ENCODE measurements around the gene SYNRG.
"Not testable (repeated sequence)": the region's sequence is repeated elsewhere in the genome, so short reads cannot be mapped to it uniquely, and the experiment has no call there.

The SYNRG gene

DNA sequence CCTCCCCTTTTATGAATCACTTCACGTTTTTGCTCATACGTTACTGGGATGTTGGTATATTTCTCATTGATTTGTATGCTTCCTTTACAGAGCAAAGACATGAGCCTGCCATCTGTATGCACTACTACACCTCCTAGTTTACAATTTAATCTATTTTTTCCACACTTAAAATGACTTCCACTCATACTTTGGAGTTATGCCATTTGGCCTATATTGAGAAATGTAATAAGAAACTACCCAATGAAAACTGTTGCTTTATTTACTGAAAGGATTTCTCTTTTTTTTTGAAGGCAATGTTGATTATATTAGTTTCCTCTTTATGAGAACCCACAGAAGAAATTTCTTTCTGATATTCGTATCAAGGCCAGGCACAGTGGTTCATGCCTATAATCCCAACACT lies 76.5 kb downstream of the SYNRG start:
- DNase-seq: no peak

DNA sequence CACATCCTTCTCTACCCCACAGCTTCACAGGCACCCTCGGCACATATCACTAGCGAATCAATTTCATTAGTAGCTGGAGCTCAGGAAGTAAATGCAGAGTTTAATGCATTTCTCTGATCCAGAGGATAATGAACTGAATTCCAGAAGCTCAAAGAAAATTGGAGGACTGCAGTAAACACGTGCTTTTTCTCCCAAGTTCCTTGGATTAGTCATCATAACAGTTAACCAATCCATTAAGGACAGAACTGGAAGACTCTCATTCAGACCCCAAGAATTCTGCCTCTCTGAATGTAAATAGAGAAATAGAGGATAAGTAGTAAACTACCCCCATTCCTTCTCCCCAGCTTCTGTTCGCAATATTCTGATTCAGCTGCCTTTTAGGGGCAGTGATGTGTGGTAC lies 78.8 kb downstream of the SYNRG start:
- no peak for DNase-seq

DNA sequence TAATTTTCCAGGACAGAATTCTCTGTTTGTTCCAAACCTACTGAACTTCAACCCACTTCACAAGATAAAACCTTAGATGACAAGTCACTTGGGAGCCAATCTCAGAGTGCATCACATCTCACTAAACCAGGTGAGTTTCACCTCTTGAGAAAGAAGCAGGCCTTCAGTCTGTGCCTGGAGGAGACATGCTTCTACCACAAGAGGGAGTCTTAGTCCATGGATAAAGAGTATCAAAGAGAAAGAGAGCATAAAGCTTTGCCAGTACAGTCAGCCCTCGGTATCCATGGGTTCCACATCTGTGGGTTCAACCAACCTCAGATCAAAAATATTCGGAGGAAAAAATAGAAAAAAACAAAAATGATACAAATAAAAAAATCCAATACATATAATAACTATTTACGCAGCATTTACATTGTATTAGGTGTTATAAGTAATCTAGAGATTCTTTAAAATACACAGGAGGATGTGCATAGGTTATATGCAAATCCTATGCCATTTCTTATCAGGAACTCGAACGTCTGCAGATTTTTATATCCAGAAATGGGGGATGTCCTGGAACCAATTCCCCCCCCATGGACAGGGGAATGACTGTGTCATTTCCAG lies 81.9 kb downstream of the SYNRG start:
- peak in 1 of 2 donors; percentile 24 for DNase-seq

GRCh38 chr17:37523715-37524219 lies 85.5 kb downstream of the SYNRG start:
- DNase-seq: no peak

DNA sequence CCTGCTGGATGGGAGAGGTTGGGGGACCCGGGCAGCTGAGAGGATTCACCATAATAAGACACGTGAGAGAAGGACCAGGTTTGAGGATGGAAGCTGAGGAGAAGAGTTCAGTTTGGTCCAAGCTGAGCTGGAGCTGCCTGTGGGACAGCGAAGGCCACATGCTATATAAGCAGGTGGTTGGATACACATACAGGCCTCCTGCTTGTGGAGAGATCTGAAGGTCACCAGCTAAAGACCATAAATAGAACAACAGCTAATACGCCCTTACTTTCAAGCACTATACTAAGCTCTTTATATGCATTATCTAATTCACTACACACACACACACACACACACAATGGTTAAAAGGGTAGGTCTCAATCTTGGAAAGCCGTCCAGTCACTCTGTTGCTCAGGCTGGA lies 87.4 kb downstream of the SYNRG start:
- no peak for DNase-seq

- DNase-seq: no peak
Observed at GRCh38 chr17:37520174-37520573, 89.0 kb downstream of the SYNRG start.

DNA sequence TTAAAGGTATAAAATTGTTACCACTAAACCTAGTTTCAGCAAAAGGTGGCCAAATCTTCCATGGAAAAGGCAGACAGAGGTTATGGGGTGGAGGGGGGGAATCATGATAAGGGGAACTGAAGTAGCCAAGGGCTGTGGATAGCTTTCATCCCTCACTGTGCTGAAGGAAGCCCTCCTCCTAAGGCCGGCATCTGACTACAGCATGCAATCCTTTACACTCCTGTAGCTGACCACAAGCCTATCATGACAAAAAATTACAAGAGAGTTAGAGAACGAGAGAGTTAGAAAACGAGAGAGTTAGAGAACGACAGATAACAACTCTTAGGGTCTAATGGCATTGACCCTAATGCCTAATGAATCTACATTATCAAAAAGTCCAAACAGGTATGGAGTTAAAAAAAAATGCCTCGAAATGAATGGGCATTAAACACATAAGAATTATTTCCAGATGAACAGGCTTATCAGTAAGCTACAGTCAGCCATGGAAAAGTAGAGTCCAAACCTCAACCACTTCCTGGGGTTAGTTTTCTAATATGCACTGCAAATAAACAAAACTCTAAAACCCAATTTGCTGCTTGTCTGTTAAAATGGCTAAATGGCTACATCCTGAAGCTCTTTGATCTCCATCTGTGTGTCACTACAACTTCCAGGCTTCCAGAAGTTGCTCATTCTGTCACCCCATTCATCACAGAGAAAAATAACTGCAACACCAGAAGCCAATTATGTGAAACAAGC lies 89.8 kb downstream of the SYNRG start:
- no peak for DNase-seq

GRCh38 chr17:37518826-37519225 lies 90.4 kb downstream of the SYNRG start:
- DNase-seq: no peak

DNA sequence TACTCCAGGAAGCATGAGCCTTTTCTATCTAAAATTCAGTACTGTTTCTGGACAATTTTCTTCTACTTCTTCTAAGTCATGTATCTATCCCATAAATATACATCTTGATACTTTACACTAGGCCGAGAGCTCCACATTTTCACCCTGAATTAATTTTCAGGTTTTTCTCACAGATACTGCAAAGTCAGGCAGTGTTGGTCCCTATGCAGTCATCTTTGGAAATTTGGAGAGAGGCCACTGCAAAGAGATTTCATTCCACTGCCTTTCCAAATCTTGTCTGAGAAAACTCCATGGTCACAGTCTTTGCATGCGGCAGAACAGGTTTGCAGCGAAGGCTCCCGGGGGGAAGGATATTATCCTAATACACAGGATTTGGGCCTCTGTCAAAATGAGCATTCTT lies 91.3 kb downstream of the SYNRG start:
- no peak for DNase-seq

DNA sequence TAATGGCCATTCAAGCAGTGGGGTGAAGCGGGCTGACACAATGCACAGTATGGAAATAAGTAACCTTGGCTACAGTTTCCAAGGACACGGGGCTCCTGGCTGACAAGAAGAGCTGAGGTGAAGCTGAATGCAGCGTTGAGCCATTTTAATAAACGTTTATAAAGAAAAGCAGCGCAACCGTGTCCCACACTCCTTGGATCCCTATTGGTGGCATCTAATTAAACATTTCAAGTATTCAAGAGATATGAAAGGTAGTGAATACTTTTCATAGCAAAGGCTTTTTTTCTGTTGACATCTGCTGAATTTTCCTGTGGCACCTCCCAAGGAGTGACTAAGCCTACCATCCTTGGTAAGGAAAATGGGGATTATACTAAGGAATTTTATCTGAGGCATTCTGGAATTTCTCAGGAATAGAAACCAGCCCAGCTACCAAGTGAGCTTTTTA lies 93.1 kb downstream of the SYNRG start:
- DNase-seq: no peak

GRCh38 chr17:37513711-37514110 lies 95.5 kb downstream of the SYNRG start:
- no peak for DNase-seq

DNA sequence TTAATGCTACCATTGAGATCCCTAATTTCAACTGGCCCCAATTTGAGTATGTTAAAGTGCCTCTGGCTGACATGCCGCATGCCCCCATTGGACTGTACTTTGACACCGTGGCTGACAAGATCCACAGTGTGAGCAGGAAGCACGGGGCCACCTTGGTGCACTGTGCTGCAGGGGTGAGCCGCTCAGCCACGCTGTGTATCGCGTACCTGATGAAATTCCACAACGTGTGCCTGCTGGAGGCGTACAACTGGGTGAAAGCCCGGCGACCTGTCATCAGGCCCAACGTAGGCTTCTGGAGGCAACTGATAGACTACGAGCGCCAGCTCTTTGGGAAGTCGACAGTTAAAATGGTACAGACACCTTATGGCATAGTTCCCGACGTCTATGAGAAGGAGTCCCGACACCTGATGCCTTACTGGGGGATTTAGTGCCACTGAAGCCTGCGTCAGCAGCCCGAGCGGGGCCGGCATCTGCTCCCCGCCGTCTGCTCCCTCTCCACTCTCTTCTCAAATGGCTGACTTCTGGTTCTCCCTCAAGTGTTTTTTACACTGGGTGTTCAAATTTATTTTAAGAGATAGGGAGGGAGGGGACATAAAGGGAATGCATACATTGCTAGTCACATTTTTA lies 96.7 kb downstream of the SYNRG start:
- no peak for DNase-seq

DNA sequence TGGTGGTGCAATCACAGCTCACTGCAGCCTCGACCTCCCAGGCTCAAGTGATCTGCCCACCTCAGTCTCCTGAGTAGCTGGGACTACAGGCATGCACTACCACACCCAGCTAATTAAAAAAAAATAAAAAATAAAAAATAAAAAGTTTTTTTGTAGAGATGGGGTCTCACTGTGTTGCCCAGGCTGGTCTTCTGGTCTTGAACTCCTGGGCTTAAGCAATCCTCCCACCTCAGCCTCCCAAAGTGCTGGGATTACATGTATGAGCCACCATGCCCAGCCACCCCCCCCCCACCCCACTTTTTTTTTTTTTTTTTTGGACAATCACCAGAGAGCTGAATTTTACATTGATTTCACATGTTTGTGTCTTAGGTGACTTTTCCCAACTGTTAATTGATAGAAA lies 97.6 kb downstream of the SYNRG start:
- not testable (repeated sequence) for DNase-seq

DNA sequence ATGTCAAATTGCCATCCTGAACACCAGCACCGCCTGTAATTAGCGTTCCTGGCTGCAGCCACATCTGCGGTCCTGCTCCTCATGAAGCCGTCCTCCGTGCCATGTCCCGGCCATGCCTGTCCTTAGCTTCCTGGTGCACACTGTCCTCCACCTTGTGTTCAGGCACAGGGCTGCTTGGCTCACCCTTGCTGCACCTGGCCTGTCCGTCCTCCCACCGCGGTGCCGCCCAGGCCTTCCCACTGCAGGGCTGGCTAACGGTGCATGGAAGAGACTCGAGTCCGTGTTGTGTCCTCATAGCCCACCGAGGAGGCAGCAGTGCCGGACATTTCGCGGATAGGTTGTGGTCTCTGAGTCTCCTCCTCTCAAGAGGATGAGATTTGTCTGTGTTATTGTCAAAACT lies 99.2 kb downstream of the SYNRG start:
- DNase-seq: no peak

DNA sequence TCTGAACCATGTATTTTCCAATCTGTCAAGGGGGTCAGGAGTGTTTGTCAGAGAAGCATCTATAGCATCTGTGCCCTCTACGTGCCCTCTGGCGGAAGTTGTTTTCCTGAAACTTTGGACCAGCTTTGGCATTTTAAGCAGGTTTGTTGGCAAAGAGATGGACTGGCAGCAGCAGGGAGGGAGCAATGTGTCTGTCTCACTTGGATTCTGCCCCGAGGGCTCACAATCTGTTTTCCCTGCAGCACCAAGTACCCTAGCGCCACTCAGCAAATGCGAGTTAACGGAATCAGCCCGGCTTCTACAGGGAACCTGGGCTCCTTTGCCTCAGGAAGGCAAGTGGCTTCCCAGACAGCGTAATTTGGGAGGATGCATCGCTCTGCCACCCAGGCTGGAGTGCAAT lies 102.1 kb downstream of the SYNRG start:
- DNase-seq: no peak

DNA sequence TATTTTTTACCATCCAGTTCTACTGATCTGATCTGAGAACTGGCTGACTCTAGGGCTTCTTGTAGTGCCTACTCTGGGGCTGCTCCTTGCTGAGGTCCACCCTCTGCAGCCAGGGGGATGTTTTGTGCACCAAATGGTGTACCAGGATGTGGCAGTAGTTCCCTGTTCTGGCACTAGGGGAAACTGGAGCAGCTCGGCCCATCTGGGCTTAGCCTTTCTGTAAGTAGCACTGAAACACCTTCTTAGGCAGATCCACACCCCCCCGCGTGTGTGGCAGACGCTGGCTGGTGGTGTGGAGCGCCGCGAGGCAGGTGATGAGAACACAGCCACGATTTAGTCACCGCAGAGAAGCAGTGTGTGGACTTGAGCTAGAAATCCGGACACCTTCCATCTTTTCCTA lies 102.5 kb downstream of the SYNRG start:
- no peak for DNase-seq

- DNase-seq: no peak
Observed at GRCh38 chr17:37505333-37505732, 103.9 kb downstream of the SYNRG start.

- DNase-seq: no peak
Observed at GRCh38 chr17:37503148-37503547, 106.1 kb downstream of the SYNRG start.

DNA sequence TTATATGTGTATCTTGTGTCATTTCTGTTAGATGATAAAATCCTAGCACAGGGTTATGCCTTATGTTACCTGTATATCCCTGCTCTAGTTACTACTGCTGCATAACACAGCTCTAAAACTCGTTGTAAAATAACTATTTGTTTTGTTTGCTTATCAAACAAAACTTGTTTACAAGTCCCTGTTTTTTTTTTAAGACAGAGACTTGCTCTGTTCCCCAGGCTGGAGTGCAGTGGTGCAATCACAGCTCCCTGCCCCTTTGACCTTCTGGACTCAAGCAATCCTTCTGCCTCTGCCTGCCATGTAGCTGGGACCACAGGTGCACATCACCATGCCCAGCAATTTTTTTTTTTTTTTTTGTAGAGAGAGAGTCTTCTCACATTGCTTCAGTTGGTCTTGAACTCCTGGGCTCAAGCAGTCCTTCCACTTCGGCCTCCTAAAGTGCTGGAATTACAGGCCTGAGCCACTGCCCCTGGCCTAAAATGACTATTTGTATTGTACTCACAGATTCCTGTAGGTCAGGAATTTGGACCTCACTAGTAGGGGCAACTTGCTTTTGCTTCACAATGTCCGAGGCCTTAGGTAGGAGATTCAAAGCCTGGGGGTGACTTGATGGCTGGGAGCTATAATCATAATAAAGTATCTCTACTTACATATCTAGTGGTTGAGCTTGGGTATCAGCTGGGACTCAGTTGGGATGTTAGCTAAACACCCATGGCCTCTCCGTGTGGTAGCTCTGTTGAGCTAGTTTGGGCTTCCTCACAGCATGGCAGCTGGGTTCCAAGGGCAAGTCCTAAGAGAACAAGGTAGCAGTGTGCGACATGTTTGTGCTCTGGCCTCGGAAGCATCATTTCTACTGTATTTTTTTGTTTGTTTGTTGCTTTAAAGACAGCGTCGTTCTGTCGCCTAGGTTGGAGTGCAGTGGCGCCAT lies 106.9 kb downstream of the SYNRG start:
- DNase-seq: no peak

DNA sequence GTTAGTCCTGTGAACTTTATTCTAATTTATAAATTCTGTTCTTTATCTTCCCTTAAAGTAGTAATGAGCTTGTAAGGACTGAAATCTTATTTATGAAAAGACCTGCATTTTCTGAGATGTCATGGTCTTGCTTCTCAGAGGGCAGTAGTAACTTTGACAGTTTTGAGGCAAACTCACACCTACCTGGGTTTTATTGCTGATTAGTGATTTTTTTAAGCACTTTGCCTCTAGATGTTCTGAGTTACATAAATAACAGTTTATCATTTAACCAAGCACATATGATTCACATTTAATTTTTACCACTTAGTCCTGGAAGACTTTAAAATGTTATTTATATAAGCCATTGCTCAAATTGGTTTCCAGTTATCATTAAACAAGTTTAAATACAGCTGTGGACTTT lies 108.8 kb downstream of the SYNRG start:
- DNase-seq: no peak

GRCh38 chr17:37494971-37495370 lies 114.2 kb downstream of the SYNRG start:
- DNase-seq: no peak

DNA sequence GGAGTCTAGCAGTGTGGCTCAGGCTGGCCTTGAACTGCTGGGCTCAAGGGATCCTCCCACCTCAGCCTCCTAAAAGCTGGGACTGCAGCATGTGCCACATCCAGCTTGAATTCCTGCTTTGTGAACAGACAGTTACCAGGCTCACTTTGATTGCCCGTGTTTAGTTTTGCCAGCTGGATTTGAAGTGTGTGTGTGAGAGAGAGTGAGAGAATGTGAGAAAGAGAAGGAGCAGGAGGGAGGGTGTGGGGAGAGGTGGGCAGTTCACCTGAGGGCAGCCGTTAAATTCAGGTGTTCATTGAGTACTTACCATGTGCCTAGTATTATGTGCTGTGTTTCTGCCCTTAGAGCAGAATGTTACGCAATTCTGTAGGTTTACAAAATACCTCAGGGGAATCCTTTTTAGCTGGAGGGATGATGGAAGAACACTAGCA lies 114.8 kb downstream of the SYNRG start:
- no peak for DNase-seq
